ENCODE measurements around the gene HIBCH. TPM values are rescaled to one million over a fixed set of nuclear protein-coding genes. Genes with fewer than 3 reads are reported as not detected.

Gene HIBCH
- total and polyA plus RNA-seq, 2 of the 13 experiments (the other 11 are each of a cell fraction or from before 2014, with no cell fraction given), result 18.8 to 49.5 TPM

DNA sequence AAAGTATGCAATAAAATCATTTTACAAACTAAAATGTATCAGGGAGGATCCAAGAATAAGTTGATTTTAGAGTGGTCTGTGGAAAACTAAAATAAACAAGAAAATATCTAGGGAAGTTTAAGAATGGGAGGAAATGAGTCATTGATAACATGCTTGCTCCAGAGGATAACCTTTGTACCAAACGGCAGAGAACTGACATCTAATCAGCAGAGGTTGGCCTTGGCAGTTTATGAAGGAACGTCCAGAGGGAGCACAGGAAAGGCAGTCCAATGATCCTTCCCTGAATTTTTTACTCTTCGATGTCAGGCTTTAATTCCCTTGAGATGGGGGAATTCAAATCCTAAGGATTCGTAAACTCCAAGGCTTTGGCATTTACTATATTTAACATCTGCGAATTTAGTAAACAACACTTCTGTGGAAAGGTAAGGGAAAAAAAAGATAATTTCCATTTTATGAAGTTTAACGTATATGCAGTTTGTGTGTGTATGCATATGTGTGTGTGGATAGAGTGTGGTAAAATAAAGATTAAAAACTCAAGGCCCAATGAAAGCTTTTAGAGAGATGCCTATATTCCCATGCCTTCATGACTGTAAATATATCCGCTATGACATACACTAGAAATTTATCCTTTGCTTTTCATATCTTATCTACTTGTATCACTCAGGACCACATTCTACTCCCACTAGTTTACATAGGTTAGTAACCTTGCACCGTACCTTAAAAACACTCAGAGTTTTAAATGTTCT, 15.0 kb upstream of the HIBCH start (continued):
- no peak for TF ChIP-seq FOXA1 (IDR thresholded peaks at IDR 0.05)
- TF ChIP-seq FOXA1 (CRISPR knock-in tag; IDR thresholded peaks at IDR 0.05), result peak; percentile 77
- TF ChIP-seq ZNF354B (CRISPR knock-in tag; IDR thresholded peaks at IDR 0.05), result no peak
- TF ChIP-seq MTERF4 (CRISPR knock-in tag; IDR thresholded peaks at IDR 0.05), result no peak
- TF ChIP-seq ARID5B (CRISPR knock-in tag; IDR thresholded peaks at IDR 0.05), result peak; percentile 97
- TF ChIP-seq HOXA5 (CRISPR knock-in tag; IDR thresholded peaks at IDR 0.05), result no peak
- no peak for TF ChIP-seq MTF1 (CRISPR knock-in tag; IDR thresholded peaks at IDR 0.05)
- TF ChIP-seq ZNF614 (CRISPR knock-in tag; IDR thresholded peaks at IDR 0.05; ENCODE audit: borderline replicate concordance), result peak; percentile 45; the same call in 1 of the 2 replicates
- TF ChIP-seq FOXK2 (IDR thresholded peaks at IDR 0.05), result peak; percentile 46; the same call in 1 of the 2 replicates
- TF ChIP-seq ATF2 (CRISPR knock-in tag; IDR thresholded peaks at IDR 0.05), result peak; percentile 92
- 0 out of 2 replicates have a peak, but pooled peaks have one; percentile 41 for TF ChIP-seq ZFY (CRISPR knock-in tag; IDR thresholded peaks at IDR 0.05)
- no peak for TF ChIP-seq ZNF207 (IDR thresholded peaks at IDR 0.05; ENCODE audit: borderline replicate concordance)
- 0 out of 2 replicates have a peak, but pooled peaks have one; percentile 20 for TF ChIP-seq ZNF430 (CRISPR knock-in tag; IDR thresholded peaks at IDR 0.05)
- 0 out of 2 replicates have a peak, but pooled peaks have one; percentile 42 for TF ChIP-seq SNAPC2 (CRISPR knock-in tag; IDR thresholded peaks at IDR 0.05)
- peak; percentile 92 for TF ChIP-seq PPARG (CRISPR knock-in tag; conservative IDR thresholded peaks at IDR 0.05)
- TF ChIP-seq DMAP1 (CRISPR knock-in tag; IDR thresholded peaks at IDR 0.05), result peak; percentile 51; the same call in 1 of the 2 replicates
- TF ChIP-seq ZFP36L1 (CRISPR knock-in tag; IDR thresholded peaks at IDR 0.05), result 0 out of 2 replicates have a peak, but pooled peaks have one; percentile 75
- peak; percentile 72 to 77 for TF ChIP-seq POLR2A (IDR thresholded peaks at IDR 0.05; ENCODE audit: insufficient read depth in 1 of 2, low read depth in 2 of 2, low read length in 2 of 2)
- peak; percentile 95 for TF ChIP-seq HMG20A (CRISPR knock-in tag; IDR thresholded peaks at IDR 0.05; ENCODE audit: borderline replicate concordance)
- TF ChIP-seq, protein P1, sequence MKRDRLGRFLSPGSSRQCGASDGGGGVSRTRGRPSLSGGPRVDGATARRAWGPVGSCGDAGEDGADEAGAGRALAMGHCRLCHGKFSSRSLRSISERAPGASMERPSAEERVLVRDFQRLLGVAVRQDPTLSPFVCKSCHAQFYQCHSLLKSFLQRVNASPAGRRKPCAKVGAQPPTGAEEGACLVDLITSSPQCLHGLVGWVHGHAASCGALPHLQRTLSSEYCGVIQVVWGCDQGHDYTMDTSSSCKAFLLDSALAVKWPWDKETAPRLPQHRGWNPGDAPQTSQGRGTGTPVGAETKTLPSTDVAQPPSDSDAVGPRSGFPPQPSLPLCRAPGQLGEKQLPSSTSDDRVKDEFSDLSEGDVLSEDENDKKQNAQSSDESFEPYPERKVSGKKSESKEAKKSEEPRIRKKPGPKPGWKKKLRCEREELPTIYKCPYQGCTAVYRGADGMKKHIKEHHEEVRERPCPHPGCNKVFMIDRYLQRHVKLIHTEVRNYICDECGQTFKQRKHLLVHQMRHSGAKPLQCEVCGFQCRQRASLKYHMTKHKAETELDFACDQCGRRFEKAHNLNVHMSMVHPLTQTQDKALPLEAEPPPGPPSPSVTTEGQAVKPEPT (CRISPR knock-in tag; IDR thresholded peaks at IDR 0.05; ENCODE audit: low read depth), result no peak
- TF ChIP-seq, protein P2, sequence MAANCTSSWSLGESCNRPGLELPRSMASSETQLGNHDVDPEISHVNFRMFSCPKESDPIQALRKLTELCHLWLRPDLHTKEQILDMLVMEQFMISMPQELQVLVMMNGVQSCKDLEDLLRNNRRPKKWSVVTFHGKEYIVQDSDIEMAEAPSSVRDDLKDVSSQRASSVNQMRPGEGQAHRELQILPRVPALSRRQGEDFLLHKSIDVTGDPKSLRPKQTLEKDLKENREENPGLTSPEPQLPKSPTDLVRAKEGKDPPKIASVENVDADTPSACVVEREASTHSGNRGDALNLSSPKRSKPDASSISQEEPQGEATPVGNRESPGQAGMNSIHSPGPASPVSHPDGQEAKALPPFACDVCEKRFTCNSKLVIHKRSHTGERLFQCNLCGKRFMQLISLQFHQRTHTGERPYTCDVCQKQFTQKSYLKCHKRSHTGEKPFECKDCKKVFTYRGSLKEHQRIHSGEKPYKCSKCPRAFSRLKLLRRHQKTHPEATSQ (CRISPR knock-in tag; IDR thresholded peaks at IDR 0.05; ENCODE audit: borderline replicate concordance), result no peak
- TF ChIP-seq RBM22 (optimal IDR thresholded peaks at IDR 0.05; ENCODE audit: low read length), result no peak
